ENCODE results near the gene DKK2.

Gene DKK2

GRCh38 chr4:106898621-106899230, 137.4 kb downstream of the DKK2 start:
- H3K27ac ChIP-seq = no peak overlapping the region
- H3K4me3 ChIP-seq (ENCODE audit: low read depth, low read length) = no peak overlapping the region
- no peaks in the 10 kb centered on the region for H3K36me3 ChIP-seq
- H3K9me3 ChIP-seq (ENCODE audit: severe bottlenecking) = peaks cover 3% of the 10 kb centered on the region
- no peaks in the 10 kb centered on the region for H3K27me3 ChIP-seq (ENCODE audit: insufficient read depth, low read depth, severe bottlenecking)
- peak; percentile 73 for TF ChIP-seq CTCF (IDR thresholded peaks at IDR 0.05; ENCODE audit: low read depth, low read length)
- peak; percentile 64 for DNase-seq

- H3K36me3 ChIP-seq = no peaks in the 10 kb centered on the region
- no peak overlapping the region for H3K27ac ChIP-seq
- H3K27me3 ChIP-seq (ENCODE audit: insufficient read depth, low read depth, severe bottlenecking) = no peaks in the 10 kb centered on the region
- DNase-seq = no peak
- H3K9me3 ChIP-seq (ENCODE audit: severe bottlenecking) = no peaks in the 10 kb centered on the region
- H3K4me3 ChIP-seq (ENCODE audit: low read depth, low read length) = no peak overlapping the region
- TF ChIP-seq CTCF (IDR thresholded peaks at IDR 0.05; ENCODE audit: low read depth, low read length) = no peak
Measured at GRCh38 chr4:106893903-106894302, 142.2 kb downstream of the DKK2 start.

GRCh38 chr4:106893395-106893881, 142.7 kb downstream of the DKK2 start:
- TF ChIP-seq CTCF (IDR thresholded peaks at IDR 0.05; ENCODE audit: low read depth, low read length) = no peak
- H3K4me3 ChIP-seq (ENCODE audit: low read depth, low read length) = no peak overlapping the region
- no peaks in the 10 kb centered on the region for H3K9me3 ChIP-seq (ENCODE audit: severe bottlenecking)
- DNase-seq = no peak
- no peaks in the 10 kb centered on the region for H3K27me3 ChIP-seq (ENCODE audit: insufficient read depth, low read depth, severe bottlenecking)
- no peak overlapping the region for H3K27ac ChIP-seq
- no peaks in the 10 kb centered on the region for H3K36me3 ChIP-seq

- no peak for DNase-seq
- Histone ChIP-seq H3K9me3 (ENCODE audit: severe bottlenecking) (no peaks in the 10 kb centered on the region), H3K4me3 (ENCODE audit: low read depth, low read length) (no peak overlapping the region), H3K36me3 (no peaks in the 10 kb centered on the region), H3K27me3 (ENCODE audit: insufficient read depth, low read depth, severe bottlenecking) (no peaks in the 10 kb centered on the region), H3K27ac (no peak overlapping the region)
- TF ChIP-seq CTCF (IDR thresholded peaks at IDR 0.05; ENCODE audit: low read depth, low read length) = no peak
Measured at GRCh38 chr4:106892786-106893185, 143.3 kb downstream of the DKK2 start.

- Histone ChIP-seq H3K36me3 (no peaks in the 10 kb centered on the region), H3K27me3 (ENCODE audit: insufficient read depth, low read depth, severe bottlenecking) (no peaks in the 10 kb centered on the region), H3K4me3 (ENCODE audit: low read depth, low read length) (no peak overlapping the region), H3K27ac (no peak overlapping the region), H3K9me3 (ENCODE audit: severe bottlenecking) (no peaks in the 10 kb centered on the region)
- DNase-seq = peak; percentile 21
- TF ChIP-seq CTCF (IDR thresholded peaks at IDR 0.05; ENCODE audit: low read depth, low read length) = peak; percentile 27; the same call in 1 of the 2 replicates
Measured at GRCh38 chr4:106875340-106875739, 160.8 kb downstream of the DKK2 start.

All from WERI-Rb-1 (cell line).